Measurements from ENCODE around the gene DLGAP1. TPM values are rescaled to one million over a fixed set of nuclear protein-coding genes. Genes with fewer than 3 reads are reported as not detected.

Gene DLGAP1
- total and polyA plus RNA-seq, 2 of the 4 experiments (the other 2 are of a cell fraction): under 0.01 to 0.09 TPM

GRCh38 chr18:3648641-3649040 lies 806.5 kb downstream of the DLGAP1 start:
- H2AK9ac ChIP-seq (replicated peaks; ENCODE audit: low read depth, low read length, poor library complexity): no peak overlapping the region

More at GRCh38 chr18:3648641-3649040, 806.5 kb downstream of the DLGAP1 start:
- Histone ChIP-seq H3K9ac (ENCODE audit: low read depth, low read length) (peak overlapping the region; percentile 82; the same call in 1 of the 2 replicates), H3K4me3 (ENCODE audit: insufficient read depth, low read depth, low read length) (no peak overlapping the region), H4K8ac (ENCODE audit: low read depth in 2 of 2, low read length in 2 of 2) (peak overlapping the region in 1 of 2 experiments; percentile 75; a peak in 3 of 4 replicates), H4K20me1 (ENCODE audit: insufficient read depth, low read length) (no peaks in the 10 kb centered on the region), H3K27me3 (ENCODE audit: control insufficient read depth, insufficient read depth, low read length) (no peaks in the 10 kb centered on the region), H3K27ac (ENCODE audit: insufficient read depth, low read length) (peak overlapping the region; percentile 91; the same call in 1 of the 2 replicates), H3K9me1 (ENCODE audit: insufficient read depth, low read length) (peaks cover 10% of the 10 kb centered on the region), H3K4me2 (ENCODE audit: low read depth, low read length) (peak overlapping the region; percentile 89; the same call in 1 of the 2 replicates), H3K18ac (ENCODE audit: low read depth, low read length) (peak overlapping the region; percentile 97; the same call in 1 of the 2 replicates), H3K4me1 (ENCODE audit: control insufficient read depth, insufficient read depth, low read length) (peaks cover 21% of the 10 kb centered on the region), H3K14ac (replicated peaks; ENCODE audit: low read depth, low read length) (peak overlapping the region; percentile 66), H3K79me1 (ENCODE audit: low read depth in 1 of 2, low read length in 2 of 2) (peaks cover 0 to 4% of the 10 kb centered on the region in 2 experiments; a peak in 2 of 4 replicates), H2AK5ac (ENCODE audit: low read depth, low read length) (no peak overlapping the region), H3K36me3 (ENCODE audit: control insufficient read depth, insufficient read depth, low read length) (no peaks in the 10 kb centered on the region), H2BK20ac (ENCODE audit: low read depth, low read length) (peak overlapping the region; percentile 97), H3K9me3 (ENCODE audit: control insufficient read depth, insufficient read depth, low read length) (no peaks in the 10 kb centered on the region), H4K5ac (ENCODE audit: low read depth, low read length) (peak overlapping the region; percentile 93; the same call in 1 of the 2 replicates), H2AFZ (replicated peaks; ENCODE audit: low read length, poor library complexity) (no peak overlapping the region), H2BK120ac (ENCODE audit: low read depth, low read length) (peak overlapping the region; percentile 97), H3K23ac (ENCODE audit: low read depth, low read length) (peak overlapping the region; percentile 71), H3K4ac (ENCODE audit: low read depth, low read length) (peak overlapping the region; percentile 59), H2BK5ac (ENCODE audit: low read depth, low read length, poor library complexity, severe bottlenecking) (peak overlapping the region; percentile 90), H2BK15ac (ENCODE audit: low read depth, low read length) (peak overlapping the region; percentile 92), H4K91ac (ENCODE audit: insufficient read depth, low read depth, low read length) (peak overlapping the region; percentile 80), H3K56ac (ENCODE audit: extremely low read depth, insufficient read depth, low read length) (peak overlapping the region; percentile 91)
- dilution Hi-C loops (cut with HindIII; ENCODE audit: low sequenced_read_pairs, unreplicated experiment): no loop called here
- intact Hi-C loops (cut with micrococcal nuclease): no loop called here
- DNase-seq: no peak
- ATAC-seq (ENCODE audit: low read depth): no peak
- in situ Hi-C loops (cut with MboI; ENCODE audit: low sequenced_read_pairs): no loop called here
- ChIA-PET POLR2A (ENCODE audit: unreplicated experiment) (no interaction called here), CTCF (no interaction called here)
- no TSS peak for BruUV-seq (replicated peaks)
- no CpG with 5 or more reads among the region's 2 CpGs for WGBS, 2 experiments (ENCODE audit: extremely low coverage in 2 of 2, insufficient read length in 1 of 2)
- no peak for TF ChIP-seq MAFK (IDR thresholded peaks at IDR 0.05; ENCODE audit: low read depth, low read length)
- no peak for TF ChIP-seq SMC3 (IDR thresholded peaks at IDR 0.05; ENCODE audit: low read depth, low read length)
- no peak for TF ChIP-seq NFE2L2 (IDR thresholded peaks at IDR 0.05; ENCODE audit: low read depth, low read length)
- TF ChIP-seq RAD21 (IDR thresholded peaks at IDR 0.05; ENCODE audit: low read length): no peak
- TF ChIP-seq POLR2A (IDR thresholded peaks at IDR 0.05; ENCODE audit: low read depth, low read length): no peak
- no peak for TF ChIP-seq RFX5 (IDR thresholded peaks at IDR 0.05; ENCODE audit: low read depth, low read length)
- TF ChIP-seq BHLHE40 (IDR thresholded peaks at IDR 0.05; ENCODE audit: low read depth, low read length): no peak
